Fibroblast of lung (primary cell): ENCODE measurements around the gene FSTL4. TPM values are rescaled to one million over a fixed set of nuclear protein-coding genes. Genes with fewer than 3 reads are reported as not detected.

Experiments
- DNase-seq, 2 donors: peaks; one replicate each; pipeline versions ENCODE4 v3.0.0 to v3.0.0-alpha.2; 2010; ENCODE audit warnings: low read depth in 2 of 2
- H2AFZ ChIP-seq: 2 replicates; pipeline ENCODE4 v1.5.1; 2012; ENCODE audit warnings: low read length, control low read depth, inconsistent platforms
- H3K27ac ChIP-seq: 2 replicates; pipeline ENCODE4 v1.5.1; 2011; ENCODE audit warnings: low read length, control low read depth; ENCODE audit not compliant: insufficient read depth
- H3K27me3 ChIP-seq: 2 replicates; pipeline ENCODE4 v1.5.1; 2011; ENCODE audit warnings: mild to moderate bottlenecking, low read length; ENCODE audit not compliant: control insufficient read depth, insufficient read depth
- H3K36me3 ChIP-seq: 2 replicates; pipeline ENCODE4 v1.5.1; 2011; ENCODE audit warnings: low read length; ENCODE audit not compliant: control insufficient read depth, insufficient read depth
- H3K4me1 ChIP-seq: 2 replicates; pipeline ENCODE4 v1.5.1; 2011; ENCODE audit warnings: low read length; ENCODE audit not compliant: control insufficient read depth, insufficient read depth; ENCODE audit errors: extremely low read depth
- H3K4me2 ChIP-seq: 2 replicates; pipeline ENCODE4 v1.5.1; 2011; ENCODE audit warnings: low read length, control low read depth; ENCODE audit not compliant: insufficient read depth; ENCODE audit errors: extremely low read depth
- H3K4me3 ChIP-seq, 4 experiments: fragments of 200-600 bp in 1 of 4; sonication (generic) in 1 of 4; replicated peaks in 1 of 4; 2 replicates each; pipeline ENCODE4 v1.5.1; 2011 to 2016; ENCODE audit warnings: low read length in 4 of 4, low read depth in 3 of 4, mild to moderate bottlenecking in 3 of 4, control low read depth in 2 of 4, inconsistent platforms in 1 of 4, mixed read lengths in 1 of 4; ENCODE audit not compliant: insufficient read depth in 1 of 4; ENCODE audit errors: control extremely low read depth in 1 of 4
- H3K79me2 ChIP-seq: 2 replicates; pipeline ENCODE4 v1.5.1; 2012; ENCODE audit warnings: mild to moderate bottlenecking, low read length, inconsistent platforms; ENCODE audit not compliant: control insufficient read depth, insufficient read depth
- H3K9ac ChIP-seq: 2 replicates; pipeline ENCODE4 v1.5.1; 2011; ENCODE audit warnings: mild to moderate bottlenecking, low read length, control low read depth; ENCODE audit not compliant: insufficient read depth
- H3K9me3 ChIP-seq: 2 replicates; pipeline ENCODE4 v1.5.1; 2012; ENCODE audit warnings: low read depth, low read length; ENCODE audit not compliant: control insufficient read depth, insufficient read depth
- H4K20me1 ChIP-seq: 2 replicates; pipeline ENCODE4 v1.5.1; 2011; ENCODE audit warnings: low read length; ENCODE audit not compliant: control insufficient read depth, insufficient read depth; ENCODE audit errors: extremely low read depth
- EZH2 ChIP-seq: IDR thresholded peaks from 2 replicates; pipeline ENCODE4 v1.5.1; 2012; ENCODE audit warnings: low read length, control low read depth, mild to moderate bottlenecking; ENCODE audit errors: missing control alignments
- polyA plus RNA-seq, 2 donors: library from polyadenylated mRNA; depleted of rRNA in 1 of 2; stranded (reverse) in 1 of 2; unstranded in 1 of 2; fragments of >200 nt; gene quantifications; 2 replicates each; pipeline ENCODE4 v1.2.1, GENCODE V29; 2011 to 2012; ENCODE audit warnings: missing spikeins in 1 of 2
- total RNA-seq: library from RNA; depleted of rRNA; stranded (reverse); fragments of >200 nt; gene quantifications from 2 replicates; pipeline ENCODE4 v1.2.1, GENCODE V29; 2014
- TF ChIP-seq, protein P1 (sequence below), 2 donors: IDR thresholded peaks in 1 of 2; conservative IDR thresholded peaks in 1 of 2; 1 replicate in 1 of 2; 2 replicates in 1 of 2; pipeline ENCODE4 v1.5.1; 2011 to 2012; ENCODE audit warnings: low read length in 2 of 2, control low read depth in 1 of 2, inconsistent platforms in 1 of 2, low read depth in 1 of 2, mild to moderate bottlenecking in 1 of 2

The FSTL4 gene
- total and polyA plus RNA-seq, 2 donors (not counting 1 experiment from before 2014, with no cell fraction given), result 0.17 to 0.33 TPM

DNA sequence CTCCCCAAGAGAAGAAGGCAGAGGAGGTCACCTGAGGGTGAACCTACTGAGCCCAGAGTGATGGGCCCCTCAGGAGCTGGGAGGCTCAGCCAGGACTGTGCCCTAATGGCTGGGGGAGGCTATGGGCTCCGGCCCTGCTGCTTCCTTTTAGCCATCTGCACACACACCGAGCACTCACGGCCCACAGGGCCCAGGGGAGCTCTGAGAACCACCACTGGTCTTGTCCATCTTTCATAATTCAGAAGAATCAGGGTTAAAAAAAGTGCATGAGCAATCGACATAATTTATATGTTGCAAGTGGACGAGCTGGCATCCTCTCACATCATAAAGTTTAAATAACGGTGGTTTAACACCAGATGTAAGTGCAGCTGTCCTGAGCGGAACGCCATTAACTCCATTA lies 162.1 kb downstream of the FSTL4 start:
- no peak for DNase-seq

DNA sequence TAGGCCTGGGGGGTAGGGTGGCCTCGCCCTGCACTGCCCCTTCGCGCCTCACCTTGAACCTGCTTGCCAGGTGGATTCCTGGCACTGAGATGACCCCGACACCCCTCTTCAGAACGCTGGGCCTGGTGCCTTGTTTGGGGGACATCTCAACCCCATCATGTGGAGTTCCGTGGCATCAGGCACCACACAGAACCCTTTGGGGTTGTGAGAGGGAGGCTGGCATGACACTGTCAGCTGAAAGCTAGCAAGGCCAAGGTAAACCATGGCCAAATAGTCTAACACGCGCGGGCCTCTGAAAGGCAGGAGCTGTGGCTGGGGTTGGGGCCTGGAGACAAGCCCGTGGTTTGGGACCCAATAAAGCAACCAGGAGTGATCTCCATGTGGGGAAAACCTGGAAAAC lies 163.2 kb downstream of the FSTL4 start:
- DNase-seq, result no peak
- no peak overlapping the region for H3K4me2 ChIP-seq
- TF ChIP-seq, protein P1, sequence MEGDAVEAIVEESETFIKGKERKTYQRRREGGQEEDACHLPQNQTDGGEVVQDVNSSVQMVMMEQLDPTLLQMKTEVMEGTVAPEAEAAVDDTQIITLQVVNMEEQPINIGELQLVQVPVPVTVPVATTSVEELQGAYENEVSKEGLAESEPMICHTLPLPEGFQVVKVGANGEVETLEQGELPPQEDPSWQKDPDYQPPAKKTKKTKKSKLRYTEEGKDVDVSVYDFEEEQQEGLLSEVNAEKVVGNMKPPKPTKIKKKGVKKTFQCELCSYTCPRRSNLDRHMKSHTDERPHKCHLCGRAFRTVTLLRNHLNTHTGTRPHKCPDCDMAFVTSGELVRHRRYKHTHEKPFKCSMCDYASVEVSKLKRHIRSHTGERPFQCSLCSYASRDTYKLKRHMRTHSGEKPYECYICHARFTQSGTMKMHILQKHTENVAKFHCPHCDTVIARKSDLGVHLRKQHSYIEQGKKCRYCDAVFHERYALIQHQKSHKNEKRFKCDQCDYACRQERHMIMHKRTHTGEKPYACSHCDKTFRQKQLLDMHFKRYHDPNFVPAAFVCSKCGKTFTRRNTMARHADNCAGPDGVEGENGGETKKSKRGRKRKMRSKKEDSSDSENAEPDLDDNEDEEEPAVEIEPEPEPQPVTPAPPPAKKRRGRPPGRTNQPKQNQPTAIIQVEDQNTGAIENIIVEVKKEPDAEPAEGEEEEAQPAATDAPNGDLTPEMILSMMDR (conservative IDR thresholded peaks at IDR 0.05 in 1 of 2, IDR thresholded peaks at IDR 0.05 in 1 of 2; ENCODE audit: low read depth in 1 of 2, low read length in 2 of 2), result no peak
- TF ChIP-seq EZH2, result no peak
- H3K4me1 ChIP-seq, result no peaks in the 10 kb centered on the region
- H3K36me3 ChIP-seq, result no peaks in the 10 kb centered on the region
- no peaks in the 10 kb centered on the region for H4K20me1 ChIP-seq
- no peak overlapping the region for H3K9ac ChIP-seq
- no peak overlapping the region for H3K4me3 ChIP-seq
- H3K79me2 ChIP-seq, result no peaks in the 10 kb centered on the region
- no peak overlapping the region for H2AFZ ChIP-seq
- no peak overlapping the region for H3K27ac ChIP-seq
- H3K9me3 ChIP-seq, result no peaks in the 10 kb centered on the region
- H3K27me3 ChIP-seq, result no peaks in the 10 kb centered on the region

More for the DNA sequence above, 162.1 kb downstream of the FSTL4 start:
- H3K79me2 ChIP-seq, result no peaks in the 10 kb centered on the region
- H3K9ac ChIP-seq, result no peak overlapping the region
- H3K4me3 ChIP-seq, result no peak overlapping the region
- H4K20me1 ChIP-seq, result no peaks in the 10 kb centered on the region
- no peaks in the 10 kb centered on the region for H3K9me3 ChIP-seq
- no peak overlapping the region for H3K4me2 ChIP-seq
- no peak overlapping the region for H3K27ac ChIP-seq
- no peaks in the 10 kb centered on the region for H3K27me3 ChIP-seq
- TF ChIP-seq, protein P1 (conservative IDR thresholded peaks at IDR 0.05 in 1 of 2, IDR thresholded peaks at IDR 0.05 in 1 of 2; ENCODE audit: low read depth in 1 of 2, low read length in 2 of 2), result no peak
- no peak for TF ChIP-seq EZH2
- H3K4me1 ChIP-seq, result no peaks in the 10 kb centered on the region
- no peak overlapping the region for H2AFZ ChIP-seq
- no peaks in the 10 kb centered on the region for H3K36me3 ChIP-seq

DNA sequence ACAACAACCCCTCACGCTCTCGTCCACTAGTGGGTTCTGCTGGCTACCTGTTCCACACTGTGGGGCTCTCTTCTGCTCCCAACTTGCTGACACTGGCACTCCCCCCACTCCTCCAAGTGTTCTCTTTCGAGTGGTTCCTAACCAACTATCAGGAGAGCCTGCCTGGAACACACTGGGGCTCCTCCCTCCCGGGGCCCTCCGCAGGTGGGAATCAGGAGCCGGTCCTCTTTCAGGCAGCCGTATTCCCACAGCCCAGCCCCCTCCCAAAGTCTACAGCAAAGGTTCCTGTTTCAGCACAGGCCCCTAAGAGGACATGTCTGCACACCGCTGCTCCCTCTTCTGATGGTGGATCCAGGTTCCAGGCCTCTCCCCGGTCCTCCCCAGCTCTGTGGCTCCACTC lies 165.9 kb downstream of the FSTL4 start:
- Histone ChIP-seq H2AFZ (no peak overlapping the region), H3K4me1 (no peaks in the 10 kb centered on the region), H3K4me2 (no peak overlapping the region), H4K20me1 (no peaks in the 10 kb centered on the region), H3K9ac (no peak overlapping the region), H3K79me2 (no peaks in the 10 kb centered on the region), H3K36me3 (no peaks in the 10 kb centered on the region), H3K9me3 (no peaks in the 10 kb centered on the region), H3K27ac (no peak overlapping the region), H3K4me3 (no peak overlapping the region), H3K27me3 (no peaks in the 10 kb centered on the region)
- no peak for TF ChIP-seq EZH2
- TF ChIP-seq, protein P1 (conservative IDR thresholded peaks at IDR 0.05 in 1 of 2, IDR thresholded peaks at IDR 0.05 in 1 of 2; ENCODE audit: low read depth in 1 of 2, low read length in 2 of 2), result no peak
- DNase-seq, result no peak
